Neural cell (in vitro differentiated cells): ENCODE data around the gene ZNF580. TPM values are rescaled to one million over a fixed set of nuclear protein-coding genes. Genes with fewer than 3 reads are reported as not detected.
A peak's percentile ranks its signal among the peaks of the same experiment; 100 is the strongest.

Source experiments
- H2AFZ ChIP-seq: fragments of 200-600, 300-800 bp; sonication (generic), shearing (Covaris generic); 2 replicates; pipeline ENCODE4 v1.6.0; 2014; ENCODE audit warnings: low read depth, mild to moderate bottlenecking, antibody characterized with exemption, low read length, moderate library complexity
- H3F3A ChIP-seq: fragments of 200-600 bp; shearing (Covaris generic); 2 replicates; pipeline ENCODE4 v1.6.1; 2016; ENCODE audit warnings: mild to moderate bottlenecking, moderate library complexity, mixed read lengths, antibody characterized with exemption, low read length; ENCODE audit not compliant: insufficient read depth, poor library complexity, severe bottlenecking
- H3K27ac ChIP-seq: fragments of 200-600, 300-800 bp; sonication (generic), shearing (Covaris generic); 2 replicates; pipeline ENCODE4 v1.5.1; 2014; ENCODE audit warnings: mild to moderate bottlenecking, low read length, moderate library complexity
- H3K27me3 ChIP-seq: fragments of 300-800, 200-600 bp; sonication (generic), shearing (Covaris generic); 2 replicates; pipeline ENCODE4 v1.6.0; 2014; ENCODE audit warnings: mild to moderate bottlenecking, low read depth, low read length, moderate library complexity; ENCODE audit not compliant: insufficient read depth
- H3K36me3 ChIP-seq: fragments of 300-800, 200-600 bp; sonication (generic), shearing (Covaris generic); 2 replicates; pipeline ENCODE4 v1.5.1; 2014; ENCODE audit warnings: mild to moderate bottlenecking, antibody characterized with exemption, low read length, moderate library complexity; ENCODE audit not compliant: insufficient read depth
- H3K4me2 ChIP-seq: fragments of 300-800, 200-600 bp; sonication (generic), shearing (Covaris generic); 2 replicates; pipeline ENCODE4 v1.6.0; 2014; ENCODE audit warnings: mild to moderate bottlenecking, low read length
- H3K4me3 ChIP-seq: fragments of 300-800, 200-600 bp; sonication (generic), shearing (Covaris generic); 2 replicates; pipeline ENCODE4 v1.5.1; 2014; ENCODE audit warnings: mild to moderate bottlenecking, low read length, moderate library complexity
- H3K79me2 ChIP-seq: fragments of 200-600 bp; shearing (Covaris generic); replicated peaks from 2 replicates; pipeline ENCODE4 v1.6.0; 2014; ENCODE audit warnings: mild to moderate bottlenecking, low read length, moderate library complexity; ENCODE audit not compliant: insufficient read depth
- H3K9ac ChIP-seq: fragments of 300-800, 200-600 bp; sonication (generic), shearing (Covaris generic); 2 replicates; pipeline ENCODE4 v1.6.1; 2016; ENCODE audit warnings: mild to moderate bottlenecking, low read length, mixed read lengths
- H3K9me2 ChIP-seq: fragments of 200-600 bp; shearing (Covaris generic); 2 replicates; pipeline ENCODE4 v1.6.1; 2016; ENCODE audit warnings: mild to moderate bottlenecking, low read length, mixed read lengths; ENCODE audit not compliant: insufficient read depth
- H3K9me3 ChIP-seq: fragments of 200-600, 300-800 bp; sonication (generic), shearing (Covaris generic); 2 replicates; pipeline ENCODE4 v1.6.1; 2016; ENCODE audit warnings: mild to moderate bottlenecking, mixed run types, low read length, moderate library complexity, mixed read lengths
- H4K20me1 ChIP-seq: fragments of 200-600 bp; shearing (Covaris generic); 2 replicates; pipeline ENCODE4 v1.6.1; 2016; ENCODE audit warnings: mild to moderate bottlenecking, mixed run types; ENCODE audit not compliant: insufficient read depth
- EP300 ChIP-seq: fragments of 450-650 bp; conservative IDR thresholded peaks from 2 replicates; pipeline ENCODE4 v1.6.1; 2014; ENCODE audit warnings: antibody characterized with exemption, mild to moderate bottlenecking, moderate library complexity; ENCODE audit not compliant: poor library complexity, severe bottlenecking
- EZH2 ChIP-seq: fragments of 200-600, 300-800 bp; shearing (Covaris generic), sonication (generic); IDR thresholded peaks from 2 replicates; pipeline ENCODE4 v1.6.1; 2014; ENCODE audit warnings: antibody characterized with exemption, low read length, borderline replicate concordance, mild to moderate bottlenecking; ENCODE audit not compliant: insufficient read depth, poor library complexity, severe bottlenecking
- MXI1 ChIP-seq: fragments of 450-650 bp; conservative IDR thresholded peaks from 2 replicates; pipeline ENCODE4 v1.6.1; 2014; ENCODE audit warnings: antibody characterized with exemption, mild to moderate bottlenecking; ENCODE audit not compliant: poor library complexity, severe bottlenecking
- POLR2AphosphoS5 ChIP-seq: IDR thresholded peaks from 2 replicates; pipeline ENCODE4 v1.6.1; 2012
- RAD21 ChIP-seq: fragments of 450-650 bp; conservative IDR thresholded peaks from 2 replicates; pipeline ENCODE4 v1.6.1; 2014; ENCODE audit warnings: antibody characterized with exemption, mild to moderate bottlenecking, moderate library complexity
- REST ChIP-seq: IDR thresholded peaks from 2 replicates; pipeline ENCODE4 v1.6.1; 2012; ENCODE audit warnings: borderline replicate concordance
- SMC3 ChIP-seq: fragments of 450-650 bp; conservative IDR thresholded peaks from 2 replicates; pipeline ENCODE4 v1.6.1; 2014; ENCODE audit warnings: antibody characterized with exemption, mild to moderate bottlenecking, moderate library complexity; ENCODE audit not compliant: poor library complexity
- TAF1 ChIP-seq: IDR thresholded peaks from 2 replicates; pipeline ENCODE4 v1.6.1; 2012; ENCODE audit warnings: low read depth
- polyA plus RNA-seq: library from polyadenylated mRNA; depleted of rRNA; stranded (reverse); fragments of >200 nt; gene quantifications from 2 replicates; pipeline ENCODE4 v1.2.3, GENCODE V29; 2014
- TF ChIP-seq, protein P1 (sequence below): fragments of 450-650 bp; IDR thresholded peaks from 2 replicates; pipeline ENCODE4 v1.5.1; 2014; ENCODE audit warnings: antibody characterized with exemption, mild to moderate bottlenecking, moderate library complexity; ENCODE audit not compliant: poor library complexity, severe bottlenecking

The ZNF580 gene
- polyA plus RNA-seq, 1 donor from 2014 or later: 11.7 TPM

GRCh38 chr19:55635334-55635717, 5.5 kb upstream of the ZNF580 start:
- H3K27me3 ChIP-seq: no peaks in the 10 kb centered on the region
- peak overlapping the region; percentile 79 for H3K27ac ChIP-seq
- no peaks in the 10 kb centered on the region for H3K36me3 ChIP-seq
- peaks cover 25% of the 10 kb centered on the region for H3K79me2 ChIP-seq
- H3K4me2 ChIP-seq: peak overlapping the region; percentile 81
- H3K4me3 ChIP-seq: peak overlapping the region; percentile 97
- peak overlapping the region; percentile 94 for H3K9ac ChIP-seq
- H3F3A ChIP-seq: no peaks in the 10 kb centered on the region
- H3K9me2 ChIP-seq: no peaks in the 10 kb centered on the region
- peak overlapping the region; percentile 51 for H2AFZ ChIP-seq
- H3K9me3 ChIP-seq: no peaks in the 10 kb centered on the region
- H4K20me1 ChIP-seq: no peaks in the 10 kb centered on the region
- TF ChIP-seq MXI1: peak; percentile 1
- TF ChIP-seq, protein P1, sequence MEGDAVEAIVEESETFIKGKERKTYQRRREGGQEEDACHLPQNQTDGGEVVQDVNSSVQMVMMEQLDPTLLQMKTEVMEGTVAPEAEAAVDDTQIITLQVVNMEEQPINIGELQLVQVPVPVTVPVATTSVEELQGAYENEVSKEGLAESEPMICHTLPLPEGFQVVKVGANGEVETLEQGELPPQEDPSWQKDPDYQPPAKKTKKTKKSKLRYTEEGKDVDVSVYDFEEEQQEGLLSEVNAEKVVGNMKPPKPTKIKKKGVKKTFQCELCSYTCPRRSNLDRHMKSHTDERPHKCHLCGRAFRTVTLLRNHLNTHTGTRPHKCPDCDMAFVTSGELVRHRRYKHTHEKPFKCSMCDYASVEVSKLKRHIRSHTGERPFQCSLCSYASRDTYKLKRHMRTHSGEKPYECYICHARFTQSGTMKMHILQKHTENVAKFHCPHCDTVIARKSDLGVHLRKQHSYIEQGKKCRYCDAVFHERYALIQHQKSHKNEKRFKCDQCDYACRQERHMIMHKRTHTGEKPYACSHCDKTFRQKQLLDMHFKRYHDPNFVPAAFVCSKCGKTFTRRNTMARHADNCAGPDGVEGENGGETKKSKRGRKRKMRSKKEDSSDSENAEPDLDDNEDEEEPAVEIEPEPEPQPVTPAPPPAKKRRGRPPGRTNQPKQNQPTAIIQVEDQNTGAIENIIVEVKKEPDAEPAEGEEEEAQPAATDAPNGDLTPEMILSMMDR: no peak

DNA sequence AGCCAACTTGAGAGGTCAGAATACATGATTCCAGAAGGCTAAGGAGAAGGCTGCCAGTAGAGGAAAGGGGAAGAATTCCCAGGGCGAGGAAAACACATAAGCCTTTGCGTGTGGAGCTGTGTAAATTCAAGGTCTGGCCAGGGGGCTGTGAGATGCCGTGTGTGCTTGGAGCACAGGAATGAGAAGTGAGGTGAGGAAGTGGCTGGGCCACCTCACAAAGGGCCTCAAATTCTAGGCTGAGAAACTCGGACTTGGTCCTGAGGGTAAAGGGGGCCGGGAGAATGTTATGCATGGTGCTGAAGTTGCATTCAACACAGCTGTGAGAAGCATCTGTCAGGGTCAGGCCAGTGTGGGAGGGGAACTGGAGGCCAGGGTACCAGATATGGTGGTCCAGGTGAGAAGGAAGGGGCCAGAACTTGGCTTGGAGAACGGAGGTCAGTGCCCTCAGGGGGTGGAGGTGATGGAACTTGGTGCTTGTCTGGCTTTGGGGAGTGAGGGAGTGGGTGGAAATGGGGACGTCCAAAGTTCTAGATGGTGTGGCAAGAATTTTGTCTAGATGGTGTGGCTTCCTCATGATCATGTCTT, 4.9 kb upstream of the ZNF580 start:
- no peaks in the 10 kb centered on the region for H3K9me2 ChIP-seq
- no peak overlapping the region for H2AFZ ChIP-seq
- no peaks in the 10 kb centered on the region for H3K36me3 ChIP-seq
- no peaks in the 10 kb centered on the region for H3K27me3 ChIP-seq
- H3K9me3 ChIP-seq: no peaks in the 10 kb centered on the region
- H3K9ac ChIP-seq: peak overlapping the region; percentile 94
- H3F3A ChIP-seq: no peaks in the 10 kb centered on the region
- peak overlapping the region; percentile 81 for H3K4me2 ChIP-seq
- H3K79me2 ChIP-seq: peaks cover 25% of the 10 kb centered on the region
- no peaks in the 10 kb centered on the region for H4K20me1 ChIP-seq
- H3K4me3 ChIP-seq: peak overlapping the region; percentile 97
- no peak for TF ChIP-seq REST
- TF ChIP-seq MXI1: no peak
- TF ChIP-seq TAF1: no peak
- TF ChIP-seq POLR2AphosphoS5: no peak
- no peak for TF ChIP-seq EZH2
- TF ChIP-seq, protein P1: no peak
- no peak for TF ChIP-seq RAD21
- TF ChIP-seq EP300: no peak
- no peak for TF ChIP-seq SMC3
- H3K27ac ChIP-seq: no peak overlapping the region
